Right lobe of liver (tissue), 6 donors: ENCODE data around the gene AFDN. TPM values are rescaled to one million over a fixed set of nuclear protein-coding genes. Genes with fewer than 3 reads are reported as not detected.

Experiments
- ATAC-seq, 4 donors: fragments of 200-7000 bp; cut with Tn5 transposase; one replicate each; pipeline ENCODE4 v1.9.1; 2020; ENCODE audit warnings: mild to moderate bottlenecking in 4 of 4, moderate library complexity in 4 of 4
- DNase-seq, 3 donors: peaks; one replicate each; pipeline ENCODE4 v3.0.0-alpha.2; 2020
- H3K27ac ChIP-seq, 3 donors: fragments of 200-600 bp; one replicate each; pipeline ENCODE4 v1.8.0; 2022
- H3K27me3 ChIP-seq, 2 donors: fragments of 200-600 bp; one replicate each; pipeline ENCODE4 v1.8.0; 2022
- H3K36me3 ChIP-seq, 4 donors: fragments of 200-600 bp; sonication (generic) in 1 of 4; one replicate each; pipeline versions ENCODE4 v1.5.1 to v1.8.0; 2017 to 2022; ENCODE audit warnings: control low read depth in 1 of 4
- H3K4me1 ChIP-seq, 4 donors: fragments of 200-600 bp; sonication (generic) in 1 of 4; one replicate each; pipeline versions ENCODE4 v1.5.1 to v1.8.0; 2017 to 2022; ENCODE audit warnings: control low read depth in 1 of 4
- H3K4me3 ChIP-seq, 3 donors: fragments of 200-600 bp; one replicate each; pipeline ENCODE4 v1.8.0; 2022
- H3K9me3 ChIP-seq, 4 donors: fragments of 200-600 bp; sonication (generic) in 1 of 4; one replicate each; pipeline versions ENCODE4 v1.5.1 to v1.8.0; 2017 to 2022; ENCODE audit warnings: control low read depth in 1 of 4
- CTCF ChIP-seq, 4 donors: fragments of 200-600 bp in 3 of 4; fragments of 450-650 bp in 1 of 4; IDR thresholded peaks; one replicate each; pipeline versions ENCODE4 v1.5.1 to v1.8.0; 2016 to 2022; ENCODE audit warnings: antibody characterized with exemption in 4 of 4, mild to moderate bottlenecking in 2 of 4
- POLR2A ChIP-seq: fragments of 450-650 bp; IDR thresholded peaks from one replicate; pipeline ENCODE4 v1.6.1; 2017; ENCODE audit warnings: antibody characterized with exemption, mild to moderate bottlenecking
- WGBS: methylation state at CpG from one replicate; pipeline ENCODE4 v1.1.6; 2018; ENCODE audit warnings: low coverage, low lambda C conversion rate; ENCODE audit not compliant: insufficient coverage; ENCODE audit errors: missing lambda C conversion rate; 5-methylcytosine and 5-hydroxymethylcytosine counted together
- intact Hi-C, 2 donors: fragments of 100-400 bp; cut with DNase I; formaldehyde crosslinking; loops; one replicate each; pipeline versions ENCODE4 v1.11.2 to v1.14.1; 2022
- total RNA-seq, 6 experiments: library from RNA; depleted of rRNA in 2 of 6; stranded (reverse); fragments of >200 nt in 2 of 6; fragmentation: NEBNext Ultra II Directional in 3 of 6; extraction: Animal tissue kit (Norgen Biotek cat#: 25700) in 3 of 6; gene quantifications; one replicate each; pipeline versions ENCODE4 v1.1.0 to v1.2.4, GENCODE V29; 2016 to 2023
- donor health status: DM: no; HTN: yes; CAD: no.
- donor health status: DM: no; HTN: no; CAD: no.
- donor health status: DM: no; HTN: no; CAD: no.
- donor health status: DM: no; HTN: yes; CAD: no.
- donor health status: DM: no; HTN: yes; CAD: no.

Gene AFDN
- total RNA-seq, 6 experiments from 2014 or later: 77.0 to 106 (median 85.5) TPM

- TF ChIP-seq POLR2A: no peak
- TF ChIP-seq CTCF (IDR thresholded peaks at IDR 0.05): no peak
- no peak for ATAC-seq
- intact Hi-C loops: no loop called here
- peak overlapping the region in 2 of 3 donors; percentile 58 to 75 for H3K4me3 ChIP-seq
- DNase-seq: peak in 1 of 3 donors; percentile 14
- H3K27me3 ChIP-seq: no peaks in the 10 kb centered on the region
- peak overlapping the region; percentile 28 to 83 (median 77) for H3K27ac ChIP-seq
- 87% methylated on average over 13 of the region's 20 CpGs for WGBS
- no peaks in the 10 kb centered on the region for H3K36me3 ChIP-seq
- H3K9me3 ChIP-seq: no peaks in the 10 kb centered on the region
- peaks cover 0 to 15% (median 1%) of the 10 kb centered on the region in 4 donors for H3K4me1 ChIP-seq
Observed at GRCh38 chr6:167797476-167798265, 29.0 kb upstream of the AFDN start.

GRCh38 chr6:167798453-167798852 lies 28.3 kb upstream of the AFDN start:
- Histone ChIP-seq H3K27ac (no peak overlapping the region), H3K4me3 (no peak overlapping the region), H3K9me3 (no peaks in the 10 kb centered on the region), H3K27me3 (no peaks in the 10 kb centered on the region), H3K4me1 (peaks cover 0 to 15% (median 0%) of the 10 kb centered on the region in 4 donors), H3K36me3 (no peaks in the 10 kb centered on the region)
- TF ChIP-seq POLR2A (no peak), CTCF (IDR thresholded peaks at IDR 0.05) (no peak)
- WGBS: 72% methylated on average over 10 of the region's 12 CpGs
- intact Hi-C loops: no loop called here
- peak in 1 of 3 donors; percentile 32 for DNase-seq
- no peak for ATAC-seq

- 64% methylated on average over 16 of the region's 23 CpGs for WGBS
- Histone ChIP-seq H3K36me3 (no peaks in the 10 kb centered on the region), H3K4me1 (peaks cover 0 to 15% (median 0%) of the 10 kb centered on the region in 4 donors), H3K27me3 (no peaks in the 10 kb centered on the region), H3K27ac (no peak overlapping the region), H3K4me3 (no peak overlapping the region), H3K9me3 (no peaks in the 10 kb centered on the region)
- ATAC-seq (peak in 1 of 4 donors; percentile 17), DNase-seq (peak in 1 of 3 donors; percentile 48)
- intact Hi-C loops: no loop called here
- no peak for TF ChIP-seq CTCF (IDR thresholded peaks at IDR 0.05)
- no peak for TF ChIP-seq POLR2A
Observed at GRCh38 chr6:167799033-167799821, 27.5 kb upstream of the AFDN start.

- no peak overlapping the region for H3K27ac ChIP-seq
- TF ChIP-seq CTCF (IDR thresholded peaks at IDR 0.05): no peak
- no peak for TF ChIP-seq POLR2A
- H3K4me3 ChIP-seq: no peak overlapping the region
- ATAC-seq (no peak), DNase-seq (no peak)
- intact Hi-C loops: no loop called here
- 82% methylated on average over 6 of the region's 6 CpGs for WGBS
- peaks cover 0 to 14% (median 0%) of the 10 kb centered on the region in 4 donors for H3K4me1 ChIP-seq
- no peaks in the 10 kb centered on the region for H3K9me3 ChIP-seq
- no peaks in the 10 kb centered on the region for H3K27me3 ChIP-seq
- H3K36me3 ChIP-seq: no peaks in the 10 kb centered on the region
Observed at GRCh38 chr6:167800549-167800948, 26.2 kb upstream of the AFDN start.
